HUDEP-2 (cell line): Measurements from ENCODE around the gene GADL1.

Source experiments
- DNase-seq, 76 experiments: peaks; one replicate each; lab custom pipeline; 2025; ENCODE audit not compliant: unreplicated experiment in 76 of 76; lab: John Stamatoyannopoulos, UW

GADL1 gene

GRCh38 chr3:30878862-30879261, 15.6 kb downstream of the GADL1 start:
- no peak for DNase-seq

GRCh38 chr3:30875505-30875904, 19.0 kb downstream of the GADL1 start:
- DNase-seq = no peak

- DNase-seq = no peak
These were observed 20.8 kb downstream of the GADL1 start for GRCh38 chr3:30873671-30874070.

- DNase-seq = no peak
These were observed 21.6 kb downstream of the GADL1 start for GRCh38 chr3:30872879-30873278.

GRCh38 chr3:30871720-30872119, 22.7 kb downstream of the GADL1 start:
- DNase-seq = no peak

- no peak for DNase-seq
These were observed 29.6 kb downstream of the GADL1 start for GRCh38 chr3:30864836-30865235.

- no peak for DNase-seq
These were observed 30.3 kb downstream of the GADL1 start for GRCh38 chr3:30864132-30864531.

- DNase-seq = no peak
These were observed 32.5 kb downstream of the GADL1 start for GRCh38 chr3:30862004-30862403.

- no peak for DNase-seq
These were observed 35.5 kb downstream of the GADL1 start for GRCh38 chr3:30858894-30859389.

GRCh38 chr3:30855400-30856292, 38.8 kb downstream of the GADL1 start:
- no peak for DNase-seq

GRCh38 chr3:30852833-30853232, 41.6 kb downstream of the GADL1 start:
- no peak for DNase-seq

- no peak for DNase-seq
These were observed 46.2 kb downstream of the GADL1 start for GRCh38 chr3:30848087-30848779.

GRCh38 chr3:30847592-30847991, 46.9 kb downstream of the GADL1 start:
- no peak for DNase-seq

GRCh38 chr3:30845606-30846005, 48.9 kb downstream of the GADL1 start:
- DNase-seq = no peak

GRCh38 chr3:30843877-30844276, 50.6 kb downstream of the GADL1 start:
- DNase-seq = no peak

- DNase-seq = no peak
These were observed 58.3 kb downstream of the GADL1 start for GRCh38 chr3:30836141-30836540.

- DNase-seq = no peak
These were observed 58.8 kb downstream of the GADL1 start for GRCh38 chr3:30835667-30836066.

GRCh38 chr3:30832961-30833575, 61.4 kb downstream of the GADL1 start:
- DNase-seq = no peak

GRCh38 chr3:30827080-30827479, 67.4 kb downstream of the GADL1 start:
- DNase-seq = no peak

GRCh38 chr3:30826531-30826942, 67.9 kb downstream of the GADL1 start:
- no peak for DNase-seq

- DNase-seq = no peak
These were observed 75.2 kb downstream of the GADL1 start for GRCh38 chr3:30819067-30819798.
